GM21447 (cell line): ENCODE results near the gene ULBP1.
"Not testable (repeated sequence)": the region's sequence is repeated elsewhere in the genome, so short reads cannot be mapped to it uniquely, and the experiment has no call there.

Source experiments
- ATAC-seq: cut with Tn5 transposase; IDR thresholded peaks from one replicate; pipeline ENCODE4 v1.9.1; 2021; ENCODE audit not compliant: unreplicated experiment

ULBP1 gene

DNA sequence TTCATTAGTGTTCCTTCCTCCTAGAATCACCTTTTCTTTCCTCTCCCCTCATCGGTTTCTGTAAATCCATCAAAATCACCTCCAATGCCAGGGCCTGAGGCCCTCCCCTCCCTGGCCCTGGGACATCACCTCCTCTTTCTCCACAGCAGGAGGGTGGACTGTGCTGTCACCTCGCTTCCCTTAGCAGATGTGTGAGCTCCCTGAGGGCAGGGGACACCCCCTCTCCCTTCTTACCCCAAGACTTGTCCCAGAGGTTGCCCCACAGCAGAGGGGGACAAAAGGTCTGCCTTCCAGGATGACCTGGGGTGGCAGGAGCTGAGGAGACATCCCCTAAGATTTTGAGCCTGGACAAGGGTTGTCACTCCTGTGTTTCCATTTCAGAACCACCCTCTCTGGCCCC is 5.9 kb downstream of the ULBP1 start:
- no peak for ATAC-seq

DNA sequence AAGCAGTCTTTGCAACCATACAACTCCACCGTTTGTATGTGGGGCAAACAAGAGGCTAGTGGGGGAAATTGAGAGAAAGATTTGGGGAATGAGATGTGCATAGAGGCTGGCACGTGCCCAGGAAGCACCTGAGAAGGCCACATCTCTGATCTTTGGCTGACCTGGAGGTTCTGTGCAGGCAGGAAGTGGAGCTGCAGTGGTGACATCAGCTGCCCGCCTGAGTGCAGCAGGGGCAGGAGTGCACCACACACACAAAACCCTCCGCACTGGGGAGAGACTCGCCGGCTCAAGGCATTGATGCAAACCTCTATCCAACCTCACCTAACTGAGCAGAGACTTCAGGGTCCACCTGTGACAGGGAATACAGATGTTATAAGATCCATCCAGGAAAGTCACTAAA is 10.7 kb downstream of the ULBP1 start:
- not testable (repeated sequence) for ATAC-seq

DNA sequence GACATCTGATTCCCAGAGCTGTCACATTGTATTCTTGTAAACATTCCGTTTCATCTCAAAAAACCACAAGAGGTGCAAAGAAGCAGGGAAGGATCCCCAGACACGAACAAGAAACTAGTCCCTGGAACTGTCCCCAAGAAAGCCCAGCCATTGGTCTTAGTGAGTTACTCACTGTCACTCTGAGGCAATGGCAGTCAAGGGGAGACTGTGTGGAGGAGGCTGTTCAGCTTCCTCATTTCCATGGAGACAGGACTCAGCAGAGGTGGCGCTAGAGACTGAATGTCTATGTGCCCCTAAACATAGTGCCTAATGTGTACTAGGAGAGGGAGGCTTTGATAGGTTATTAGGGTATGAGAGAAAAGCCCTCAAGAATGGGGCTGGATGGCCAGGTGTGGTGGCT is 11.1 kb downstream of the ULBP1 start:
- no peak for ATAC-seq

DNA sequence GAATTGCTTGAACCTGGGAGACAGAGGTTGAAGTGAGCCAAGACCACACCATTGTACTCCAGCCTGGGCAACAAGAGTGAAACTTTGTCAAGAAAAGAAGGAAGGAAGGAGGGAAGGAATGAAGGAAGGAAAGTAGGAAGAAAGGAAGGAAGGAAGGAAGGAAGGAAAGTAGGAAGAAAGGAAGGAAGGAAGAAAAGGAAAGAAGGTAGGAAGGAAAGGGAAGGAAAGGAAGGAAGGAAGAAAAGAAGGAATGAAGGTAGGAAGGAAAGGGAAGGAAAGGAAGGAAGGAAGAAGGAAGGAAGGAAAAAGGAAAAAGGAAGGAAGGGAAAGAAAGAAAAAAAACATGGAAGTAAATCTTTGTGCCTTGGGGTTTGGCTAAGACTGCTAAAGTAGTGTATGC is 11.7 kb downstream of the ULBP1 start:
- ATAC-seq: no peak

DNA sequence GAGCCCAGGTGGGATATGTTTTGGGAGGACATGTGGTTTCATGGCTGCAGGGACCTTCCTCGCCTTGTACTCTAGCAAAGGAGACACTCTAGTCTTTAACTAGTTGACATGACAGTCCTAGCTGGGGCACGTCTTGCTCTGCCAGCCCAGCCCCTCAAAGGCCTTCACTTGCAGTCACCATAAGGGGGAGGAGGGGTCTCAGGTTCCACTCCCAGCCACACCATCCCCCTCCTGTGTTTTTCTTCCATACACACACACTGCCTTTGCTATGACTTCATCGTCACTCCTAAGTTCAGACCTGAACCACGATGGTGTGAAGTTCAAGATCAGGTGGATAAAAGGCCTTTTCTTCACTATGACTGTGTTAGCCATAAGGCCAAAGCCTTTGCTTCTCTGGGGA is 13.5 kb downstream of the ULBP1 start:
- no peak for ATAC-seq

DNA sequence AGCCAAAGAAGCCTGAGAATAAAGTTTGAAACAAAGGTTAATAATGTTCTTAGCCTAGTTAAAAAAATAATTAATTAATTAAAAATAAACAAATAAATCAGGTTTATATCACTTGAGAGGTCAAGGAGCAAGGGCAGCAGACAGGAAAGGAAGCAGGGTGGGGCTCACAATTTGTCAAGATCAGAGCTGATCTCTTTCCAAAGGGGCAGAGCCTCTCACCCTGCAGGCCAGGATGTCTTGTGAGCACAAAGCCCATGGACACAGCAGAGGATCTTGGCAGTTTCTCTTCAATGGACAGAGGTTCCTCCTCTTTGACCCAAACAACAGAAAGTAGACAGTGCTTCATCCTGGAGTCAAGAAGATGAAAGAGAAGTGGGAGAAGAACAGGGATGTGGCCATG is 14.9 kb downstream of the ULBP1 start:
- no peak for ATAC-seq

DNA sequence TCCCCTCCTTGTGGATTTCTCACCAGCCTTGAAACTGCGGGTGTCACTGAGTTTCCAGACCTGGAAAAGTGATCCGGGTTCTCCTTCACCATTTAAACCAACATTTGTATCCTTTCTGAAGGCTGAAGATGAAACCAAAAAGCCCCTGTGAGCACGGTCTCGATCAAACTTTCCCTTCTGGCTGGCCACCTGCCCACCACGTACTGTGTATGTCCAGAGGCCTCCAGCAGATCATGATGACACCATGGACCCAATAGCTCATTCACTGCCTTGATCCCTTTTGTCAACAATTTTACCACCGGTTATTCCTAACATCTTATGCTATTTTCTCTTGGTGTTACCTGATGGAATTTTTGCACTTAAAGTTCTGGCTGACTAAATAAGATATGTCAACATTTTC is 15.6 kb downstream of the ULBP1 start:
- no peak for ATAC-seq

DNA sequence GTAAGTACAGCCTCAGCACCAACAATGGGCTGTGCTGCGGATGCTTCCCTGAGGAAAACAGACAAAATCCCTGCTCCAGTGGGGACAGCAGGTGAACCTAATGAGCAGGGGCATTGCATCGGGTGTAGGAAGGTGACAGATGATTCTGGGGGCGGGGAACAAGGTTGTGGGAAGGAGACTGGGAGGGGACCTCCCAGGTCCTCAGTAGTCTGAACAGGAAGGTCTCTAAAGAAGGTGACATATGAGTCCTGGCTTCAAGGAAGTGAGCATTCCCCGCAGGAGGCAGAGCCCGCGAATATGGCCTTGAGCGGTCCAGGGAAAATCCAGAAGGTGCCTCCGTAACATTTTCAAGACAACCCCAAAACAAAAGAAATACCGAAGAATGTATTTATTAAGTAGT is 19.4 kb downstream of the ULBP1 start:
- no peak for ATAC-seq

DNA sequence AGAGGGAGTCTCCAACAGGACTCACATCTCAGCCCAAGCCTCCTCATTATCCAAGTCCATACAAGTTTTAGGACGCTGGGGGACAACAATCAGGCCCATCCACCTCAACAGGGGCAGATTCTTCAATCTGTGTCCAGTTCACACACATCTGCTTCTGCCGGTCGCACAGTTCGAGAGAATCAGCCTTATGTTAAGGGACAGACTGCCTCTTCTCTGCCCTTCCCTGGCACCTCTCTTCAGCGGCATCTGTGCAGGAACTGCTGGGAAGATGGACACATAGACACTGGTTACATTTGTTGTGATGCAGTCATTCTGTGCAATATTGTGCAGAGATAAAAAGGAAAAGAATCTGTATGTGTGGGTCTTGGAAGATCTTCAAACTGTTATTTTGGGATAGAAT is 21.0 kb downstream of the ULBP1 start:
- ATAC-seq: no peak

DNA sequence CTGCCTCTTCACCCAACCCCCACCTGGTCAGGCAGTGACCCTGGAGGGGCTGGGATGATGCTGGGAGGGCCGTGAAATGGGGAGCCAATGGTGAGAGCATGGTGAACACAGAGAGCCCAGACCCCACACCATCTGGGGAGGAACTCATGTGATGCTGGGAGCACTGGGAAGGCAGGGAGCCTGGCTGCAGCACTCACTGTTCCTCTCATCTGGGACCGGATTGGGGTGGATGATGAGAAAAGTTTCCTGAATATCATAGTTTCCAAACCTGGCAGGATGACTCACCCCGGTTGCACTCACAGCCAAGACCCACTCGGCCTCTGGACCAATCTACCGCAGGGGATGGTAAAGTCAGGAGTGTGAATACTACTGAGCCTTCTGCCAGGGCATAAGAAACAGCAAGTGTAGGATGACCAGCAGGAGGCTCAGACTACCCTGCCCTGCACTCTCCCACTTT is 21.8 kb downstream of the ULBP1 start:
- ATAC-seq: no peak

DNA sequence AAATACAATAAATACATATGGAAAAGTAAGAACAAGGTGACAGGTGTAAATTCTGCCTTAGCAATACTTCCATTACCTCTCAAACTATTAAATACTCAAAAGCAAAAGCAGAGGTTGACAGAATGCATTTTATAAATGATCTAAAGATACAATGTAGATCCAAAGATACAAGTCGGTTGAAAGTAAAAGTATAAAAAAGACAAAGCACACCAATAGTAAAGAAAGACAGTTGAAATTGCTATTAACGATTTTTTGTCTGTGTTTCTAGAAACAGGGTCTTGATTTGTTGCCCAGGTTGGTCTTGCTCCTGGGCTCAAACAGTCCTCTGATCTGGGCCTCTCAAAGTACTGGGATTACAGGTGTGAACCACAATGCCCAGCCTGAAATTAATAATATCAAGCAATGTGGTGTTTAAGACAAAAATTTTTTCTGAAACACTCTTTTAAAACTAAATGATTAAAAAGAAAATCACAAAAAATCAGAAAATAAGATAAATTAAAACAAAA is 23.9 kb downstream of the ULBP1 start:
- ATAC-seq: no peak

DNA sequence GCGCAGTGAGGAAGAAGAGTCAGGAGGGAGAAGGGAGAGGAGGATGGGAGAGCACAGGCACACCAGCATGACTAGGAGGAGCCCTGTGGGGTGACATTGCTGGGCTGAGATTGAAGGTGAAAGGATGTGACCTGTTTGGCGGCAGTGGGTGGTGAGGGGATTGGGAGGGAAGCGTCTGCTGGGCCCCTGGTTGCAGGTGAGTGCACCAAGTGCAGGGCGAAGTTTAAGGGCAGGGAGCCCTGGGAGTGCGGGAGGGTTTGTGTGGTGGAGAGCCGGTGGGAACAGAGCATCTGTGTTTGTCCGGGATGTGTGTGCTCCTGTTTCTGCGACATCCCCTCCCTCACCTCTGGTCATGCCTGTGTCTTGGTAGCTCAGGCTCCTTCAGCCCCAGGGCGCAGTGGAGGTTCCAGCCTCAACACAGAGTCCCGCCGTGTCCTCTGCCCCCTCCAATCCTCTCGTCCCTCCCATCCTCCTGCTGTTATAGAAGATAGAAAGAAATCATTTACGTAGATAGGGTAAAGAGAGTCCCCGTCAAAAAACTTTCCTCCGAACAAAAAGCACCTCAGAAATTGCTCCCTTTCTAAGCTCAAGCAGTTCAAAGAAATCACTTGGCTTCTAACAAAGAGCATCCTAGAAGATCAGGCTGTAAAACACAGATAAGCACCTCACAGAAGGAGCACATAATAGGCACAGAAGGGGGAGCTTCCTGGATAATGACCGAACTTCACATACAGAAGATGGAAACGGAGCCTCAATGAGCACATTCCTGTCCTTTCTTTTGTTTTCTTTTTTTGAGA is 25.0 kb downstream of the ULBP1 start:
- ATAC-seq: no peak

DNA sequence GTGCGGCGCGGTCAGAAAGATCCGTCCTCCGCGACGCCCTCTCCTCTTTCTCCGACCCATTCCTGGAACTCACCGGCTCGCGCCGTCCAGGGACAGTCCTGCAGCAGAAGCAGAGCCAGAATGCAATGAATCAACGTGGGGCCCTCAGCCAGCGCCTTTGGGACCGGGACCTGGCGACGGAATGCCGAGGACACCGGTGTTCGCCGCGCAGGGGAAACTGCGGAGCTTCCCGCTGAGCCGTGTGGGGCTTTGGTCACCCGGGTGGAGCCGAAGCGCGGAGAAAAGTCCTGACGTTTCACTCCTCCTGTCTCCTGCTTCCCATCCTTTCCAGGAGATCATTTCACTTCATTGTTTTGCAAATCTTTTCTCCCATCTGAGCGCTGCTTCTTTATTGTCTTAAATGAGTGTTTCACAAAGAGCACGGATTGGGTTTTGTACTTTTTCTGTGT is 26.5 kb downstream of the ULBP1 start:
- ATAC-seq: no peak

DNA sequence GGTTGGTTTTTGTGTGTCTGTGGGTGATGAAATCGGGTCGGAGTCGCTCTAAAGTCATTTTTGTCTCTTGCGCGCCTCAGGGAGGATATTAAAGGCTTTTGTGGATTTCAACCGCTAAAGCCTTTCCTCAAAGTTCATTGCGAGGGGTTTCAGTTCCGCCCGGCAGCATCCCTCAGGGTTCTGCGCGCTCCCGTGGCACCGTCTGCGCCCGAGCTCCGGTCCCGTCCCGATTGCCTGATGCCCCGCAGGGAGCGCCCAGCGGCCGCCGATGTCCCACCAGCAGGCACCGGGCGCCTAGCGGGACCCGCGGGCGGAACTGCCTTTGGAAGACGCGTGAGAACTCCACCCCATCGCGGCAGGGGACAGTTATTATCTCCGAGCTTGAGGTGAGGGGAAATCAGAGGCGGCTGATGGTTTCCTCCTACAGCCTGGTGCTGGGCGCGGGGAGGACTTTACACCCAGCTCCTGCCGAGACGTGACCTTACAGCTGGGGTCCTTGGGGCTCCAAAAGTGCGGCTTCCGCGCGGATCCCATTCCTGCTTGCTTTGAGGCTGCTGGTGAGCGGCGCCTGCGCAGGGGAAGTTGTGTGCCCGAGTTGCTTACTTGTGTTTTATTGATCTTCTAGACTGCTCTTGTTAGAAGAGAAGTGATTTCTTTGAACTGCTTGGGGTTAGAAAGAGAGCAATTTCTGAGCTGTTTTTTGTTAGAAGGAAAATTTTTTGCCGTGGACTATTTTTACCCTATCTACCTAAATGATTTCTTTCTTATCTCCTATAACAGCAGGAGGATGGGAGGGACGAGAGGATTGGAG is 27.1 kb downstream of the ULBP1 start:
- ATAC-seq: no peak

DNA sequence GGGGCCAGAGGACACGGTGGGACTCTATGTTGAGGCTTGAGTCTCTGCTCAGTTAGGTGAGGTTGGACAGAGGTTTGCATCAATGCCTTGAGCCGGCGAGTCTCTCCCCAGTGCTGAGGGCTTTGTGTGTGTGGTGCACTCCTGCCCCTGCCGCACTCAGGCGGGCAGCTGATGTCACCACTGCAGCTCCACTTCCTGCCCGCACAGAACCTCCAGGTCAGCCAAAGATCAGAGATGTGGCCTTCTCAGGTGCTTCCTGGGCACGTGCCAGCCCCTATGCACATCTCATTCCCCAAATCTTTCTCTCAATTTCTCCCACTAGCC is 27.7 kb downstream of the ULBP1 start:
- not testable (repeated sequence) for ATAC-seq

DNA sequence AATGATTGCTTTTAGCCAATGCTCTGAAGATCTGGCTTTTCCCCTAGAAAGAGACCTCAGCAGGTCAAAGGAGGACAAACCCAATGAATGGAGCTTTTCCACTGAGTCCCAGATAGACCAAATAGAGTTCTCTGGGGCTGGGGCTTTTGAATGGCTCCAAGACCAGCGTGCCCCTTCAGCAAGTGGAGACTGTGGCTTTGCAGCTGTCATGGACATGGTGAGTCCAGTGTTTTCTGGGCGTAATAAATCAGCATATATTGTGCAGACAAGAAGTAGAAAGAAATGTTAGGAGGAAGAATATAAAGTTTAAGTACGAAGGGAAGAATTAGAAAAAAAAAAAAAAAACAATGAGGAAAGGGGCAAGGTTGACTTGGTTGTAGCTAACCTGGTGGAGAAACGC is 28.1 kb downstream of the ULBP1 start:
- ATAC-seq: no peak

DNA sequence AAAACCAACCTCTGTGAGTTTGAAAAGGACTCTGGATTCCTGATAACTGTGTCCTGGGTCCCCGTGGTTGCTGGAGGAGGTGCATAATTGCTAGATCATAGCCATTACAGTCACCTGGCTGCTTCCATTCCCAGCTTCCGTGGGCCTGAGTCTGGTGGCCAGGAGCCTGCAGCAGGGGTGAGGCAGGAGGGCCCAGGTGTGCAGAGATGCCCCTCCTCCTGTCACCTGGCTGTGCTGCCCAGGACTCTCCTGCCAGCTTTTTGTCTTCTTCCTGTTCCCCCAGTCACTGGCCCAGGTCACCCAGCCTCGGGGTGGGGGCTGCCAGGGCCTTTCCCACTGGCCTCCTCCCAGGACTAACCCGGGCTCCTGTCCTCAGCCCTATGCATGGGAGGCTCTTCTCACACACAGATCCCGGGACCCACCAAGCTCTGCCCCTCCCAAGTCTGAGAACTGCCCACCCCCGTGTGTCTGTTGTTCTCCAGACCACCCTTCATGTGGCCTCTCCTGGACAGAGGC is 31.6 kb downstream of the ULBP1 start:
- ATAC-seq: no peak

DNA sequence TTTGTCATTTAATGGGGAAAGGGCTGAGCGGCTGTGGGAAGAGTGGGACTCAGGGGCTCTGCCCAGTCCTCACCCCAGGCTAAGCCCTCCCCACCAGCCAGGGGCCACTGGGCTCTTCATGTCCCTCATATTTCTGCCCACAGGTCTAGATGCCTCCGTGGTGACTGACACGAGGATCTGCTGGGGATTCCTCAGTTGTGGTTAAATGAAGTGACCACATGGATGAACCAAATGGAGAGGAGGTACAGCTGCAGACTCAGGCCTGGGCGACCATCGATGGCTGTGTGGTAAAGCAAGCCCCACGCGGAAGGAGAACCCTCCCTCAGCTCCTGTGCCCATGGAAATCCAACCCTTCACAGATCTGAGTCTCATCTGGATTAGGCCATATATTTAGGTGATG is 32.2 kb downstream of the ULBP1 start:
- no peak for ATAC-seq

DNA sequence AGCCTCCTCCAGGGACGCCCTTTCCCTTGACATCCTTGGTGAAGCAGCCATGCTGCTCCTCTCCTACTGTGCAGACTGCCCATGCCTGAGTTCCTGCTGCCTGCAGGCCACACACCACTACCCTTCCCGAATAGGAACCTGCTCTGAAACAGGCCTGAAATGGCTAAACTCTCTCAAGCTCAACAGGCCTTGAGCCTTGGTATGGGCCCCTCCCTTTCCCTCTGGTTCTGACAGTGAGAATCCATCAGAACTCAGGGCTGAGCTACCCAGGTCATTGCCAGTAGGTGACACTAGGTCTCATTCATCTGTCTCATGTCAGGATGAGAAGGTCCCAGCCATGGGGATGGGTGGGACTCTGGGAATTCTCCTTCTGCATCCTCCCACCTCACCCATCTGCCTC is 35.9 kb downstream of the ULBP1 start:
- ATAC-seq: no peak

DNA sequence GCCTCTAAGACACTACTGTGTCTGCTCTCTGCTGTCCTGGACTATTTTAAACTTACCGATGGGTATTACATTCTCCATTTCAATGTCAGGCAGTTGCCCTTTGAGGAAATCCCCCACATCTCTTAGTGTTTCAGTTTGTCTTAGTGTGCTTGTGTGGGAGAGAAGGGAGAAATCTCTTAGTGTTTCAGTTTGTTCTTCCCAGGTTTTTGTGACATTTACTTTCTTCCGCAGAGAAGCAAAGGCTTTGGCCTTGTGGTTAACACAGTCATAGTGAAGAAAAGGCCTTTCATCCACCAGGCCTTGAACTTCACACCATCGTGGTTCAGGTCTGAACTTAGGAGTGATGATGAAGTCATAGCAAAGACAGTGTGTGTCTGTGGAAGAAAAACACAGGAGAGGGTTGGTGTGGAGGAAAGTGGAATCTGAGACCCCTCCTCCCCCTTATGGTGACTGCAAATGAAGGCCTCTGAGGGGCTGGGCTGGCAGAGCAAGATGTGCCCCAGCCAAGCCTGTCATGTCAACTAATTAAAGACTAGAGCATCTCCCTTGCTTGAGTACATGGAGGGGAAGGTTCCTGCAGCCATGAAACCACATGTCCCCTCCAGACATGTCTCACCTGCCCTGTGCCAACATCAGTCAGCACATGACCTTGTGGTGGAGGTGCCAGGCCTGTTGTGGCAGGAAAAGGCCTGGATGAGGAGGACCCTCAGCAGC is 37.7 kb downstream of the ULBP1 start:
- ATAC-seq: no peak

DNA sequence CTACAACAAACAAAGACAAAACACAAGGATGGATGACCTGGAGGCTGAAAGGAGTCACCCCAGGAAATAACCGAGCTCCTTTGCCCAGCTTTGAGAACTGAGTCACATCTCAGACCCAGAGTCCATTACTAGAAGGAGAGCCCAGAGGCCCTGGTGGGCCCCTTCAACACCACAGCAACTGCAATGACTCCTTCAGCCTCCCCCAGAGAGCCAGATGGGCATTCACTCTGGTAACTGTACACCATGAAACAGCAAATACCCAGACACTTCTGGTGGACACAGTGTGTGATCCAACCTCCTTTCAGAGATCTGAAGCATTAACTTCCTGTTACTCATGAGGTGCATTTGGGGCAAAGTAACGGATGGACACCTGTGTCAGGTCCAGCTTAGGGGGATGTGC is 39.0 kb downstream of the ULBP1 start:
- ATAC-seq: no peak
